Measurements from ENCODE around the gene LMO7. TPM values are rescaled to one million over a fixed set of nuclear protein-coding genes. Genes with fewer than 3 reads are reported as not detected.

LMO7 gene
- total and polyA plus RNA-seq, 2 of the 13 experiments (the other 11 are each of a cell fraction or from before 2014, with no cell fraction given), result 34.0 to 121 TPM

GRCh38 chr13:75876142-75877050 is 240.3 kb downstream of the LMO7 start:
- POLR2A ChIA-PET, result no interaction called here
- H3K27me3 ChIP-seq (ENCODE audit: control insufficient read depth in 1 of 2, insufficient read depth in 2 of 2, low read length in 2 of 2), result peaks cover 0 to 11% of the 10 kb centered on the region in 2 experiments; a peak in 2 of 5 replicates
- DNase-seq (ENCODE audit: low spot score), result peak; percentile 46
- TF ChIP-seq ASH2L (IDR thresholded peaks at IDR 0.05; ENCODE audit: insufficient read length, low read depth, low read length) (no peak), HMGXB4 (CRISPR knock-in tag; IDR thresholded peaks at IDR 0.05; ENCODE audit: borderline replicate concordance in 1 of 2, low read depth in 1 of 2) (0 out of 4 replicates have a peak, but pooled peaks of 1 of the 2 experiments have one; percentile 23), STAG1 (CRISPR knock-in tag; IDR thresholded peaks at IDR 0.05) (peak; percentile 86), ARID3A (IDR thresholded peaks at IDR 0.05; ENCODE audit: low read depth, low read length) (peak; percentile 45; the same call in 1 of the 2 replicates), E2F1 (CRISPR knock-in tag; IDR thresholded peaks at IDR 0.05) (no peak), RAD21 (CRISPR knock-in tag; IDR thresholded peaks at IDR 0.05) (peak; percentile 46), SMC3 (IDR thresholded peaks at IDR 0.05; ENCODE audit: low read length) (peak; percentile 80), CTCF (CRISPR knock-in tag; IDR thresholded peaks at IDR 0.05) (peak; percentile 78), CEBPG (CRISPR knock-in tag; IDR thresholded peaks at IDR 0.05) (0 out of 2 replicates have a peak, but pooled peaks have one; percentile 5)
- no peaks in the 10 kb centered on the region for H3K36me3 ChIP-seq (replicated peaks in 1 of 2; ENCODE audit: control insufficient read depth in 1 of 2, insufficient read depth in 2 of 2, low read length in 2 of 2)
- CTCF ChIA-PET (ENCODE audit: low intra/inter-chr PET ratio, low total read pairs), result interaction anchor here (0.7 to 2.0 kb wide), 2 partner anchors 597 to 1027 kb away, joined by 4 to 23 read pairs; no protein-coding TSS in a partner anchor
- 1% methylated on average over 11 of the region's 11 CpGs for WGBS (ENCODE audit: low lambda C conversion rate)
- no peaks in the 10 kb centered on the region for H3K79me2 ChIP-seq (ENCODE audit: insufficient read depth, low read length)
- H3K9ac ChIP-seq (ENCODE audit: insufficient read depth, low read depth, low read length), result no peak overlapping the region
- no peaks in the 10 kb centered on the region for H4K20me1 ChIP-seq (ENCODE audit: insufficient read depth, low read length)
- H3K4me3 ChIP-seq (replicated peaks in 1 of 3; ENCODE audit: insufficient read depth in 1 of 3, low read depth in 2 of 3, low read length in 3 of 3), result no peak overlapping the region
- 0 out of 2 replicates have a peak overlapping the region, but pooled peaks have one; percentile 7 for H3K4me2 ChIP-seq (ENCODE audit: low read depth, low read length)
- H3K27ac ChIP-seq (ENCODE audit: extremely low read length, insufficient read depth, low read length), result no peak overlapping the region
- H3K4me1 ChIP-seq (ENCODE audit: insufficient read depth, low read length), result no peaks in the 10 kb centered on the region
- no peak overlapping the region for H2AFZ ChIP-seq (ENCODE audit: low read length)
- BruUV-seq (replicated peaks), result no TSS peak
- no peaks in the 10 kb centered on the region for H3K9me3 ChIP-seq (ENCODE audit: low read length)
- peak; percentile 97 for ATAC-seq
- intact Hi-C loops (cut with micrococcal nuclease; ENCODE audit: unreplicated experiment), result loop anchor here (1.0 to 2.0 kb wide), 2 partner anchors 142 to 597 kb away; no protein-coding TSS in a partner anchor
- peak; percentile 72 for FAIRE-seq
- in situ Hi-C loops (cut with HindIII; ENCODE audit: extremely low pct_ligation_motif_present, low pct_unique_long_range_greater_than_20kb), result loop anchor here (5.0 kb wide), 3 partner anchors 141 to 1026 kb away; no protein-coding TSS in a partner anchor

Data from HepG2 (cell line).